GM19193 (cell line): ENCODE data around the gene KRT35.

Experiments
- POLR2A ChIP-seq: IDR thresholded peaks from 4 replicates; pipeline ENCODE4 v1.6.1; 2011; ENCODE audit not compliant: insufficient read depth, insufficient read length; ENCODE audit errors: extremely low read depth

The KRT35 gene

DNA sequence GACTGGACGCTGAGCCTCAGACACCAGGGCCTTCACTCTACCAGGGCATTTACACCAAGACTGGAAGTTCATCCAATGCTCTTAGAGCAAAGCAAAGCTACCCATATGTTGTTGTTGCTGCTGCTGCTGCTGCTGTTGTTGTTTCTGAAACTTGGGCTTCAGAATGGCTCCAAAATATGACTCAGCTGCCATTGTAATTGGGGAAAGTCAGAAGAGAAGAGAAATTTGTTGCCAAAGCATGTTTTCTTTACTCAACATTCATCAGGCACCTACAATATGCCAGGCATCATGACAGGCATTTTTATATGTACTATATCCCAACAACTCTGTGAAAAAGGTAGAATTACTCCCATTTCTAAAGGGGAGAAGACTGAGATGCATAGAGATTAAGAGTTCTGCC lies 25.7 kb downstream of the KRT35 start:
- no peak for TF ChIP-seq POLR2A

DNA sequence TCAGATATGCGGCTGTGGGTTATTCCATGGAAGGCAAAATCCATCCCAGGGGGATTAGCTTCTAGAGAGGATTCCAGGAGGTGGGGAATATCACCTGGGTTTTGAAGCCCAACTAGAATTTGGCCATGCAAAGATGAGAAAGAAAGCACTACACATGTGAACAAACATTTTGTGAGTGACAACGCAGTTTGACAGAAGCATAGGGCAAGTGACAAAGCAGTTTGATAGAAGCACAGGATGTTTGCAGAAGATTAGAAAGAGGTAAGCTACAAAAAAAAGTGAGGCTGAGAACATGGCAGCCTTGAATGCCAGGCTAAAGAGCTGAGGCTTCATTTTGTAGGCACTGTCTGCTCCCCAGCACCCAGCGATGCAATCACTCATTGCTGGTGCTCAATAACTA lies 27.9 kb downstream of the KRT35 start:
- no peak for TF ChIP-seq POLR2A

DNA sequence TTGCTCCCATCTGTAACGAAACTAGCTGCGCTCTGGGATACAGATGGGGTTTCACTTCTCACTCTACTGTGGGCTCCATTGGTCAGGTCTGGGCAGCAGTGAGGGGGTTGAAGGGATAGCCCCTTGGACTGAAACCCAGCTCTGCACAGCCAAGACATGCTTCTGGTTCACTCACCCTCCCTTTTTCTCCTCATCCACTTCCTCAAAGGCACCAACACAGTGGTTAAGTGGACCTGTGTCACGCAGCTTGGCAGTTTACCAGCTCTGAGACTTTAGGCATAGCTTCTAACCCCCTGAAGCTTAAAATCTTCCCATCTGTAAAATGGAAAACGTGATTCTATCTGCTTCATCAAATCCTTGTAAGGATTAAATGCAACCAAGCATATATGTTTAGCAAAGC lies 28.7 kb downstream of the KRT35 start:
- TF ChIP-seq POLR2A, result no peak

DNA sequence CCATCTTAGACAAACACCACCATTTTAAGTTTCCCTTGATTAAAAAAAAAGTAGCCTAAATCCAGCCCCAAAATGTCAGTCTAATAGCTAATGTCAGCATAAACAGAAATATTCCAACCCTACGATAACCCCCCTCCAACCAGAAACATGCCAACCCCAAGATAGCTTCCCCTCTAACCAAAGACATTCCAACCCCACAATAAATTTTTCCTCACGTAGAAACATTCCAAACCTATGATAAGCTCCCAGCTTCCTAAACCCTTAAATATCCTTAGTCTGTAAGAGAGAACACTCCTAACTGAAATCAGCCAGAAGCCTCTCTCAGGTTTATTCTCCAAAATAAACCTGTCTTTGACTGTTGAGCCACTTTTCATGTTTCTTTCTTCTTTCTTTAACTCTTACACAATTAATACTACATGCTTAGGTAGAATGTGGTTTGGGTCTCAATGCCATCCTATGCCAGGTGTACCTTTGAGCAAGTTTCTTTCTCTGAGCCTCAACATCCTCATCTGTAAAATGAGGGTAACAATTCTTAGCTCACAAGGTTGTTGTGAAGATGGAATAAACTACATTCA lies 29.7 kb downstream of the KRT35 start:
- no peak for TF ChIP-seq POLR2A

DNA sequence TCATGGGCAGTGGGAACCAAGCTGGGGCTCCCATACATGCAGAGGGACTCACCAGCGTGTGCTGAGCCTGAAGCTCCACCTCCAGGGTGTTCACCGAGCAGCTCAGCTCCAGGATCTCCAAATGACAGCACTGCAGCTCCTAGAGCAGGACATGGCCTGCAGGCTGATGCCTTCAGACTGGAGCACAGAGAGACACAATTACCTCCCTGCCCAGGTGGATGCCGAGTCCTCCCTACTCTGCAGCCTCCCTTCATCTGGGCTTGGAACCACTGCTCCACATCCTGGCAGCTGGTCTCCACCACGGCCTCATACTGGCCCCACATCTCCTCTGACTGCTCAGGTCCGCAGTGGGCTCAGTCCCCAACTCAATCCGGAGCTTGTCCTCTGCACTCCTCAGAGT lies 31.9 kb downstream of the KRT35 start:
- TF ChIP-seq POLR2A, result no peak

DNA sequence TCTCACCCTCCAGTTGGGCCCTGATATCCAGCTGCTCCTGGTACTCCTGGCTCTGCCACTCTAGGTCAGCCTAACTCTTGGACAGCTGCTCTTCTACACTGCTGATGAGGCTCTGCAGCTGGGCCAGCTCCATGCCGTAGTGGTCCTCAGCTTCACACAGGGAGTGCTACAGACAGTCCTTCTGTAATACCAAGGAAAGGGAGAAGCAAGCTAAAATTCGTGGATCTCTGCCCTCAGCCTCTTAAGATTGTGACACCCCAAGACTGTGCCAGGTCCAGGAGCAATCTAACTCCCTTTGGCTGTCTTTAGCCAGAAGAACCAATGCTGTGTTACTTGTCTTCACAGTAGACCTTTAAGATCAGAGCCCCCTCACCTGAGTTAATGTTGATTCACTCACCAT lies 32.4 kb downstream of the KRT35 start:
- no peak for TF ChIP-seq POLR2A

DNA sequence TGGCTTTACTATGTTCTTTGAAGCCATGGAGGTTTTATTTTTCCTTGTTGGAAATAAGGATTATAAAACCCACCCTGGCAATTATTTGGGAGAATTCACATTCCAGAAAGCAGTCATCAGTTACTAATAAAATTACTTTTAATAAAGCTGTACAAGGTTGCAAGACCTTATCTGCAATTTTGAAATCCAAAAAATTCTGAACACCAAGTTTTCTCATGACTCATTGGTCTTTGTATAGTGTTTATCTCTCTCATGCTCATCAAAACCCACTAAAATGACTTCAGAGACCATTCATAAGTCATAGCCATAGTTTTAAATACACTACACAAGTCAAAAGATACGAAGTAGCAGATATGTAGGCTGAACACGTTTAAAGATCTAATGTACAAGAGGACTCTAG lies 34.1 kb downstream of the KRT35 start:
- no peak for TF ChIP-seq POLR2A

DNA sequence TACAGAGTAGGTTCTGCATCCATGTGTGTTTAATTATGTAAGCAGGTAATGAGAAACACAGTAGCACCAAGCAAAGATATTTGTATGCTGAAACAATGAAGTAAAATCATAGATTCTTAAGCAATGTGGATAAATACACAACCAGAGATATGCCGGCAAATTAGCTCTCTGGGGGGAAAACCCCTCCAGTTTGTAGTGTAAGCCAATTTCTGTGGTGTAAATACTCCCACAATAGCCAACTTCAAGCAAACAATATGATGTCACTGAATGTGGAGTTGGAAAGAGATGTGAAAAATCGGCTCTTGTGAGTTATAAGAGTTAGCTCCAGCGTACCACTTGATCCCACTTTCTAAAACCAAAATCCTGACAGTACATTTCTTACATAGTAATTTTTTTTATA lies 36.3 kb downstream of the KRT35 start:
- TF ChIP-seq POLR2A, result no peak

DNA sequence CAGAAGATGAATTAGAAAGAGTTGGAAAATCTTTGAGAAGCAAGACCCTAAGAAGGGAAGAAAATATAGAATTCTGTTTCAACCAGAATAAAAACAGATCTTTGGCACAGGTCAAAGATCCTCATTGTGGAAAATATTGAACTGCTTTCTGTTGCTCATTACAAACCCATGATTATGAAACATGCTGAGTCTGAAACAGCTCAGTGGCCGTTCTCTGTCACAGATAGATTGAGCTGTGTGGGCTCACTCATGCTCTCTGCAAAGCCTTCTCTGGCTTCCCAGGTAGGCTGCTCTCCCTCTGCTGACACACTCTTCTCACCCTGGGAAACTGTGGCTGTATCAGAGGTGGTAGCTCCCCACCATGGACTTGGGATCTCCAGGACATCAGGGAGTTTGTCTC lies 36.8 kb downstream of the KRT35 start:
- no peak for TF ChIP-seq POLR2A

DNA sequence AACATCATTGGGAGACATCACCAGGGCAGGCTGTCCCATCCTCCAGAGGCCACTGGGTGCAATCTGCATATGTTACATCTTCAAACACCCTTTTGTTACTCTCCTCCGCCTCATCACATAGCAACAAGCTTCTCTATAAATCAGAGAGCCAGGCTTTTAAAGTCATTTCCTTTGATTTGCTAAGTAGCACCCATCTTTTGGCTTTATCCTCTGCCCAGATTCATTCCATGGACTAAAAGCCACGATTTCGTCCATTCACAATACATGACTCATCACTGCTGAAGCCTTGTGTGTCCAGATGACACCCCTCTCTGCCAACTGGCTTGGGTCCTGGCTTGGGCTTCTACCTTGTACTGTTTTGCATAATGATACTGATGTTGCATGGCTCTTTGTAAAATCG lies 38.2 kb downstream of the KRT35 start:
- no peak for TF ChIP-seq POLR2A

DNA sequence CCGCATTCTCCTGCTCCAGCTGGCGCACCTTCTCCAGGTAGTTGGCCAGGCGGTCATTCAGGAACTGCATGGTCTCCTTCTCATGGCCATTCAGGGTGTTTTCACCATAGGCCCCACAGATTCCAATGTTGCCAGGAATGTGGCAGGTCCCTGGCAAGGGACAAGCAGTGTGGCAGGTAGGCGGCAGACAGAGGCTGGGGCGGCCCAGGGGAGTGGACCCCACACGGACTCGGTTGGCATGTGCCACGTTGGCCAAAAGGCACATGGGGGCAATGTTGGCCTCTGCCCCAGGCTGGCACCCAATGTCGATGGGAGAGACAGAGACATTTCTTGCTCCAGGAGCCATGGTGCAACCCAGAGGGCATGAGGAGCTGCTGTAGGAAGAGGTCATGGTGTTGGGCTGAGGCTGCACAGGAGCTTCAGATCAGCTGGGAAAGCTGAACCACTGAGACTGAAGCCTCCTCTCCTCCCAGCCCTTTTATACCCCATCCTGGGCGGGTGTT lies 40.4 kb downstream of the KRT35 start, which contains the start of gene KRT38:
KRT38 (minus strand) TSS at position 453 of the 503 bp plus-strand sequence; CDS start at position 391, 62 bp downstream.
- no peak for TF ChIP-seq POLR2A

DNA sequence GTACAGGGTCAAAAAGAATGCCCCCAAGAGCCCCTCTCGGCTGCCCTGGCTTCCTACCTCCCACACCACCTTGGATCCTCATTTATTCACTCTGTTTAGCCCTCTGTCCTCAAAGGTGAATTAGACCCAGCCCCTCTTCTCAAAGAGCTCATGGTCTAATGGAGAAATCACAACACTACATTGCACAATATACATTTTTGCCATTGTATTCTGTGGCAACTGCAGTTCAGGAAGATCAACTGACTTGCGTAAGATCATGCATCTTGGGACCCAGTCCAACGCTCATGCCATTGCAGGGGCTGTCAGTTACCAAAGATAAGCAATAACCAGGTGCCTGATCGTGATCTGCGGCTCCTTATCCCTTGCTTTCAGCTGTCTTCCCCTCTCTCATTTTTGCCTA lies 41.6 kb downstream of the KRT35 start:
- TF ChIP-seq POLR2A, result no peak

DNA sequence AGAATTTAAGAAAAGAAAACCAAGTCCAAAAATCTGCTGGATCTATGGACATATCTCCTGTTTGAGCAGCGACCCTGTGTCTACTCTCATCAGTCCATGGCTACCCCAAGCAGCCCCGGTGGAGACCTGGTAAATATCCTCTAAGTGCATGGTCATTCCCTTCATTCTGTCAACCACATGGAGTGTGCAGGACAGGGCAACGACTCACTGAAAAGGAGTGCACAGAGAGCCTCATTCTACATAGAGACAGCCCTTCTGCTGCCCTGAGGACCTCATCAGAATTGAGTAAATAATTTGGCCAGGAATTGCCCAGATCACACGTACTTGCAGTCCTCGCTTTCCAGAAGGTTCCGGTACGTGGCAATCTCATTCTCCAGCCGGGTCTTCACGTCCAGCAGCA lies 43.2 kb downstream of the KRT35 start:
- no peak for TF ChIP-seq POLR2A

DNA sequence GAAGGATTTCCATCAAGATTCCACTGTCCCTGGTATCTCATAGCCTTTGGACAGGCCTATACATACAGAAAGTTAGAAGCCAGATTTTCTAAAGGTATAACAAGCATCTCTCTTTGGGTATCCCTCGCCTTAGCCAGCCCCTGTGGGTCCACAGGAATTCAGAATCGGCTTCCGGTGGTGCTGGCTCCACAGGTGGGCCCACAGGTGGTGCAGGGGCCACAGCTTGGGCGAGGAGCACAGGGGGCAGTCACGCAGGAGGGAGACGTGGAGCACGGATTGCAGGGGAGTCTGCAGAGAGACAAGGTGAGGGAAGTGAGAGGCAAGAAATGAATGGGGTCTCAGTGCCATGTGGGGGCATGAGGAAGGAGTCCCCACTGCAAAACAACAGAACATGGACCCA lies 43.7 kb downstream of the KRT35 start:
- no peak for TF ChIP-seq POLR2A

DNA sequence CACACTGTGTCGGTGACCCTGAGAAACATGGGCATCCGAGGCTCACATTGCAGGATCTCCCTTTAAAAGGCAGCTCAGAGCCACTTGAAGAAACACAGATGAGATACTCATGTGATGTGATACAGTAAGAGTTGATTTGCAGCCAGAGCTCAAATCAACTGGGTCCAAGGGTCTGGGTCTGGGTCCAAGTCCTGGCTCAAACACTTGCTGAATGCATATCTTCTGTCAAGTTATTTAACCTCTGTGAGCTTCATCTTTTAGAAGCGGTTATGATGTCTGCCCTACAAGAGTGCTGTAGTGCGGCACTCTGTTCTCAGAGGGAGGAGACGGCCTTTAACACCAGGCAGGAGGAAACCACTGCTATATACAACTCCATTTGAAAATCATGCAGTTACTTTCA lies 46.5 kb downstream of the KRT35 start:
- no peak for TF ChIP-seq POLR2A

DNA sequence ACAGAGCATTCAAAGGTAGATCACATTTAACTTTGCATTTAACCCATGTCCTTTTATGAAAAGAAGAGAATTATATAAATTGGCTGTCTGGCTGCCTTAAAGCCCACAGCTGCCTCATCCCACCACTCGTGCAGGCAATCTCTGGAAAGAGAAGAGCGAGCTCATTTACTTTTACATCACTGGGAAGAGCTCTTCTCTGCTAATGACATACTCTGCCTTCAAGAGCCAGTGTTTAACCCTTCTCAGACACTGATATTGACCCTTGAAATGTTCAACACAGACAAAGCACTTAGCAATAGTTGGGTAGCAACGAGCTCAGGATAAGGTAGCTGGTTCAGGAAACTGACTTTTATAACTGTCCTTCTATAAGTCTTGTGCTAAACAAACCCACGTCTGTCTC lies 46.9 kb downstream of the KRT35 start:
- TF ChIP-seq POLR2A, result no peak

DNA sequence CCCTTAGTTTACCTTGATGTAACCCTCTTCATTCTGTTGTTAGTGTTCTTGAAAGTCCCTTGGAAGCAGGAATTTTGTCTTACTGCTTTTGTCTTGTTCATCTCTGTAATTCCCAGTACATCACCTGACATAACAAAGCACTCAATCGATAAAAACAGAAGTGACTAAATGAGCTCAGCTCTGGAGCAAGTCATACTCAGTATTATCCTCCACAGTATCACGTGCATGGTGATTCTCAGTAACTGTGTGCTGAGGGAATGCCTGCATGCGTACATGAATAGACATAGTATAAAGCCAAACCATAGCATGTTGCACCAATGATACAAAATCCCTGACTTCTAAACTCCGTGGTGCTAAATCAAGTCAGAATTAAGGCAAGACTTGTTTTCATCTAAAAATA lies 47.4 kb downstream of the KRT35 start:
- no peak for TF ChIP-seq POLR2A

DNA sequence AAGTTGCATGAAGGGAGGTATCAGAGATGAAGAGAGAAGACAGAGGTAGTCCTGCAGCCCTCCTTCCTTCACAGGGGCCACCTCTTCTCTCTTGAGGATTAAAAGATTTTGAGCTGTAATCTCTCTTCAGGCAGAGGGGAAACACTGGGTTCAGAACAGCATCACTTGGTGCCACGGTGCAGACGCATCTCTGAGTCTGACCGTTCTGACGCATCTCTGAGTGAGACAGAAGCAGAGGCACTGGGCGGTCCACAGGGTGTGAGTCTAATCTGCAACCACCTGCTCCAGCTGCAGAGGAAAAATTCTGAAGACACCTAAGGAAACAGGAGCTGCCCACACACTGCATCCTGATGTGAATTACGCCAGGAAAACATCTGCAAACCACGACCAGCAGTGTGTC lies 51.3 kb downstream of the KRT35 start:
- TF ChIP-seq POLR2A, result no peak

DNA sequence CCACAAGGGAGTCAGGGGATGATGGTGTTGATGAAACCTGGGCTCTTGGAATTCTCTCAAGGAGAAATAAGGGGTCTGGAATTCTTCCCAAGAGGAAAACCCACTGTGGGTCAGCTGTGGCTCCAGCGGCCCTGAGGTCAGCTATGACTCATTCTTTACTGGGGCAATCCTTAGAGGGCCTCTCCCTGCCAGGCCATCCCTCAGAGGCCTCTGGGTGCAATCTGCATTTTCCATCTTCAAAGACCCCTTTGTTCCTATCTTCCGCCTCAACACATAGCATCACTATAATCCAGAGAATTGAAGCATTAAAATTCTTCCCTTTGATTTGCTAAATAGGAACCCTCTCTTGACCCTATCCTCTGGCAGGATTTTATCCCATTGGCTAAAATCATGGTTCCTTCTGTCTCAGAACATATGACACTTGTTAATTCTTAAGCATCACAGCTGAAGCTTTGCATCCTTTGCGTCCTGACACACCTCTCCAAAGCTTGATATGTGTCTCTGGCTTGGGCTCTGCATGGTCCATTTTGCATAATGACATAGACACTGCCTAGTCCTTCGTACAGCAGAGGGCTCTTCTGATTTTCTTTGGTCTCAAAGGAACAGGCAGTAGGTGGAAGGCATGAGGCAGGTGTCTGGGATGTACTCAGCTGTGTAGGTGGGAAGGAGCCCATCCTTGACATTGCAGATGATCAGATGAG lies 52.2 kb downstream of the KRT35 start:
- TF ChIP-seq POLR2A, result no peak
